ENCODE results near the gene OTOP3. TPM values are rescaled to one million over a fixed set of nuclear protein-coding genes. Genes with fewer than 3 reads are reported as not detected.

The OTOP3 gene
- total RNA-seq, 4 donors from 2014 or later: 7.1 to 33.9 (median 24.0) TPM

GRCh38 chr17:74975943-74976342, 40.2 kb downstream of the OTOP3 start:
- Histone ChIP-seq H3K4me1 (peaks cover 11 to 24% (median 14%) of the 10 kb centered on the region in 3 donors), H3K9me3 (no peaks in the 10 kb centered on the region), H3K4me3 (no peak overlapping the region), H3K36me3 (no peaks in the 10 kb centered on the region), H3K27me3 (peaks cover 0 to 44% (median 1%) of the 10 kb centered on the region in 4 donors), H3K27ac (no peak overlapping the region)
- TF ChIP-seq, protein P1, sequence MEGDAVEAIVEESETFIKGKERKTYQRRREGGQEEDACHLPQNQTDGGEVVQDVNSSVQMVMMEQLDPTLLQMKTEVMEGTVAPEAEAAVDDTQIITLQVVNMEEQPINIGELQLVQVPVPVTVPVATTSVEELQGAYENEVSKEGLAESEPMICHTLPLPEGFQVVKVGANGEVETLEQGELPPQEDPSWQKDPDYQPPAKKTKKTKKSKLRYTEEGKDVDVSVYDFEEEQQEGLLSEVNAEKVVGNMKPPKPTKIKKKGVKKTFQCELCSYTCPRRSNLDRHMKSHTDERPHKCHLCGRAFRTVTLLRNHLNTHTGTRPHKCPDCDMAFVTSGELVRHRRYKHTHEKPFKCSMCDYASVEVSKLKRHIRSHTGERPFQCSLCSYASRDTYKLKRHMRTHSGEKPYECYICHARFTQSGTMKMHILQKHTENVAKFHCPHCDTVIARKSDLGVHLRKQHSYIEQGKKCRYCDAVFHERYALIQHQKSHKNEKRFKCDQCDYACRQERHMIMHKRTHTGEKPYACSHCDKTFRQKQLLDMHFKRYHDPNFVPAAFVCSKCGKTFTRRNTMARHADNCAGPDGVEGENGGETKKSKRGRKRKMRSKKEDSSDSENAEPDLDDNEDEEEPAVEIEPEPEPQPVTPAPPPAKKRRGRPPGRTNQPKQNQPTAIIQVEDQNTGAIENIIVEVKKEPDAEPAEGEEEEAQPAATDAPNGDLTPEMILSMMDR (IDR thresholded peaks at IDR 0.05): no peak
- TF ChIP-seq POLR2A (IDR thresholded peaks at IDR 0.05): no peak
- 56 to 73% methylated on average over 4 of the region's 4 CpGs for WGBS, 2 donors
- DNase-seq: no peak
- intact Hi-C loops (cut with DNase I): no loop called here

GRCh38 chr17:74977802-74978201, 42.1 kb downstream of the OTOP3 start:
- Histone ChIP-seq H3K4me1 (peaks cover 12 to 26% (median 12%) of the 10 kb centered on the region in 3 donors), H3K9me3 (no peaks in the 10 kb centered on the region), H3K27ac (no peak overlapping the region), H3K36me3 (no peaks in the 10 kb centered on the region), H3K4me3 (no peak overlapping the region), H3K27me3 (peaks cover 0 to 26% (median 0%) of the 10 kb centered on the region in 4 donors)
- TF ChIP-seq POLR2A (IDR thresholded peaks at IDR 0.05): no peak
- TF ChIP-seq, protein P1 (IDR thresholded peaks at IDR 0.05): no peak
- intact Hi-C loops (cut with DNase I): no loop called here
- no peak for DNase-seq
- 93 to 96% methylated on average over 3 of the region's 3 CpGs for WGBS, 2 donors

DNA sequence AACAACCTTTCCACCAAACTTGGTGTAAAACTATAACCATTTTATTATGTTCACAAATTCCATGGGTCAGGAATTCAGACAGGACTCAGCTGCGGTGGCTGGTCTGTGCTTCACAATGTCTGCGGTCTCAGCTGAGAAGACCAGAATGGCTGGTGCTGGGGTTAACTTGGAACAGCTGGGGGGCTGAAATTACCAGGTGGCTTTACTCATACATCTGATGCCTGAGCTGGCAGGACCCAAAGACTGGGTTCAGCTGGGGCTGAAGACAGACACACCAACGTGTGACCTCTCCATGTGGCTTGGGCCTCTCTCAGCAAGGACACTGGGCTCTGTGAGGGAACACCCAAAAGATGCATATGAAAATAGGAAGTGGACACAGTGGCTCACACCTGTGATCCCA, 42.5 kb downstream of the OTOP3 start:
- no peak for DNase-seq
- H3K9me3 ChIP-seq: no peaks in the 10 kb centered on the region
- 80% methylated on average over 3 of the region's 3 CpGs; no CpG with 5 or more reads in 1 of the 2 donors for WGBS, 2 donors
- intact Hi-C loops (cut with DNase I): no loop called here
- H3K27ac ChIP-seq: no peak overlapping the region
- peaks cover 0 to 22% (median 0%) of the 10 kb centered on the region in 4 donors for H3K27me3 ChIP-seq
- no peaks in the 10 kb centered on the region for H3K36me3 ChIP-seq
- no peak for TF ChIP-seq POLR2A (IDR thresholded peaks at IDR 0.05)
- TF ChIP-seq, protein P1 (IDR thresholded peaks at IDR 0.05): no peak
- no peak overlapping the region for H3K4me3 ChIP-seq
- peaks cover 8 to 21% (median 10%) of the 10 kb centered on the region in 3 donors for H3K4me1 ChIP-seq

DNA sequence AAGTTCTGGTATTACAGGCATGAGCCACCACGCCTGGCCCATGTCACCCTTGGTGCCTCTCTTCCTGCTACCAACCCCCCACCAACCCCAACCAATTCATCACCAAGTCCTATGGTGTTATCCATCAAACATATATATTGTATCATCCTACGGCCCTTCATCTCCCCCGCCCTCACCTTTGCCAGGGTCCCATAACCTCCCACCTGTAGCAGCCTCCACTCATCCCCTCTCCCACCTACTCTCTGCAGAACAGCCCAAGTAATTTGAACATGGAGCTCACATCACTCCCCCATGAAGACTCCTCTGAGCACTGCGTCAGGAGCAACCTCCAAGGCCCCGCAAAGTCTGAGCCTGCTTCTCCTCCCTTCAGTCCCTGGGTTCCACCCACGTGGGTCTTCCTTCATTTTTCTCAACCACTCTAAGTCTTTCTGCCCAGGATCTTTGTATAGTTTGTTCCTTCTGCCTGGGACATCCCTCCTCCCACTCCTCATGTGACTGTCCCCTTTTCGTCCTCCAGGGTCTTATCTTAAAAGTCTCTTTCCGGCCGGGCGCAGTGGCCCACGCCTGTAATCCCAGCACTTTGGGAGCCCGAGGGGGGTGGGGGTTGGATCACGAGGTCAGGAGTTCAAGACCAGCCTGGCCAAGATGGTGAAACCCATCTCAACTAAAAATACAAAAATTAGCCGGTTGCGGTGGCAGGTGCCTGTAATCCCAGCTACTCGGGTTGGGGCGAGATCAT, 43.9 kb downstream of the OTOP3 start:
- no peaks in the 10 kb centered on the region for H3K36me3 ChIP-seq
- TF ChIP-seq, protein P1 (IDR thresholded peaks at IDR 0.05): no peak
- TF ChIP-seq POLR2A (IDR thresholded peaks at IDR 0.05): no peak
- no peak overlapping the region for H3K4me3 ChIP-seq
- H3K27me3 ChIP-seq: peaks cover 0 to 8% (median 0%) of the 10 kb centered on the region in 4 donors
- WGBS, 2 donors: 77 to 84% methylated on average over 8 to 12 of the region's 17 CpGs
- intact Hi-C loops (cut with DNase I): no loop called here
- no peak for DNase-seq
- H3K4me1 ChIP-seq: peaks cover 8 to 20% (median 10%) of the 10 kb centered on the region in 3 donors
- no peaks in the 10 kb centered on the region for H3K9me3 ChIP-seq
- H3K27ac ChIP-seq: no peak overlapping the region

GRCh38 chr17:74981318-74981978, 45.8 kb downstream of the OTOP3 start:
- intact Hi-C loops (cut with DNase I): no loop called here
- no peaks in the 10 kb centered on the region for H3K36me3 ChIP-seq

More at GRCh38 chr17:74981318-74981978, 45.8 kb downstream of the OTOP3 start:
- TF ChIP-seq POLR2A (IDR thresholded peaks at IDR 0.05): no peak
- TF ChIP-seq, protein P1 (IDR thresholded peaks at IDR 0.05): no peak
- H3K4me3 ChIP-seq: peak overlapping the region; percentile 51 to 82 (median 56)
- no peaks in the 10 kb centered on the region for H3K27me3 ChIP-seq
- DNase-seq: no peak
- WGBS, 2 donors: 61 to 71% methylated on average over 8 to 9 of the region's 16 CpGs
- H3K9me3 ChIP-seq: no peaks in the 10 kb centered on the region
- peak overlapping the region; percentile 71 to 94 (median 86) for H3K27ac ChIP-seq
- H3K4me1 ChIP-seq: peaks cover 8 to 20% (median 10%) of the 10 kb centered on the region in 3 donors

All from esophagus squamous epithelium (tissue), 5 donors.